ENCODE measurements around the gene AKAP6.

The AKAP6 gene

GRCh38 chr14:32495435-32495734 is 166.3 kb downstream of the AKAP6 start:
- in situ Hi-C loops (cut with MboI; ENCODE audit: low pct_unique_long_range_greater_than_20kb, low sequenced_read_pairs), result no loop called here

GRCh38 chr14:32497248-32497647 is 168.2 kb downstream of the AKAP6 start:
- no peak for DNase-seq
- in situ Hi-C loops (cut with MboI; ENCODE audit: low pct_unique_long_range_greater_than_20kb, low sequenced_read_pairs), result no loop called here

More at GRCh38 chr14:32495435-32495734, 166.3 kb downstream of the AKAP6 start:
- DNase-seq, result no peak

GRCh38 chr14:32507029-32507984 is 178.2 kb downstream of the AKAP6 start:
- no peak for DNase-seq
- in situ Hi-C loops (cut with MboI; ENCODE audit: low pct_unique_long_range_greater_than_20kb, low sequenced_read_pairs), result no loop called here

GRCh38 chr14:32508281-32508680 is 179.2 kb downstream of the AKAP6 start:
- in situ Hi-C loops (cut with MboI; ENCODE audit: low pct_unique_long_range_greater_than_20kb, low sequenced_read_pairs), result no loop called here

GRCh38 chr14:32509632-32510187 is 180.6 kb downstream of the AKAP6 start:
- DNase-seq, result no peak
- in situ Hi-C loops (cut with MboI; ENCODE audit: low pct_unique_long_range_greater_than_20kb, low sequenced_read_pairs), result no loop called here

More at GRCh38 chr14:32508281-32508680, 179.2 kb downstream of the AKAP6 start:
- no peak for DNase-seq

GRCh38 chr14:32510815-32511214 is 181.7 kb downstream of the AKAP6 start:
- no peak for DNase-seq
- in situ Hi-C loops (cut with MboI; ENCODE audit: low pct_unique_long_range_greater_than_20kb, low sequenced_read_pairs), result no loop called here

- no peak for DNase-seq
- in situ Hi-C loops (cut with MboI; ENCODE audit: low pct_unique_long_range_greater_than_20kb, low sequenced_read_pairs), result no loop called here
Observed at GRCh38 chr14:32512348-32512747, 183.2 kb downstream of the AKAP6 start.

GRCh38 chr14:32512813-32513212 is 183.7 kb downstream of the AKAP6 start:
- no peak for DNase-seq
- in situ Hi-C loops (cut with MboI; ENCODE audit: low pct_unique_long_range_greater_than_20kb, low sequenced_read_pairs), result no loop called here

GRCh38 chr14:32513571-32514009 is 184.5 kb downstream of the AKAP6 start:
- no peak for DNase-seq

GRCh38 chr14:32514236-32514635 is 185.1 kb downstream of the AKAP6 start:
- DNase-seq, result no peak
- in situ Hi-C loops (cut with MboI; ENCODE audit: low pct_unique_long_range_greater_than_20kb, low sequenced_read_pairs), result no loop called here

More at GRCh38 chr14:32513571-32514009, 184.5 kb downstream of the AKAP6 start:
- in situ Hi-C loops (cut with MboI; ENCODE audit: low pct_unique_long_range_greater_than_20kb, low sequenced_read_pairs), result no loop called here

- in situ Hi-C loops (cut with MboI; ENCODE audit: low pct_unique_long_range_greater_than_20kb, low sequenced_read_pairs), result no loop called here
- no peak for DNase-seq
Observed at GRCh38 chr14:32514681-32515080, 185.6 kb downstream of the AKAP6 start.

GRCh38 chr14:32524609-32525375 is 195.7 kb downstream of the AKAP6 start:
- in situ Hi-C loops (cut with MboI; ENCODE audit: low pct_unique_long_range_greater_than_20kb, low sequenced_read_pairs), result no loop called here
- DNase-seq, result no peak

- in situ Hi-C loops (cut with MboI; ENCODE audit: low pct_unique_long_range_greater_than_20kb, low sequenced_read_pairs), result no loop called here
- no peak for DNase-seq
Observed at GRCh38 chr14:32525591-32525990, 196.5 kb downstream of the AKAP6 start.

- no peak for DNase-seq
- in situ Hi-C loops (cut with MboI; ENCODE audit: low pct_unique_long_range_greater_than_20kb, low sequenced_read_pairs), result no loop called here
Observed at GRCh38 chr14:32530800-32531199, 201.7 kb downstream of the AKAP6 start.

GRCh38 chr14:32531942-32532515 is 202.9 kb downstream of the AKAP6 start:
- no peak for DNase-seq
- in situ Hi-C loops (cut with MboI; ENCODE audit: low pct_unique_long_range_greater_than_20kb, low sequenced_read_pairs), result no loop called here

GRCh38 chr14:32534145-32534544 is 205.0 kb downstream of the AKAP6 start:
- no peak for DNase-seq
- in situ Hi-C loops (cut with MboI; ENCODE audit: low pct_unique_long_range_greater_than_20kb, low sequenced_read_pairs), result no loop called here

GRCh38 chr14:32536175-32536574 is 207.1 kb downstream of the AKAP6 start:
- DNase-seq, result no peak
- in situ Hi-C loops (cut with MboI; ENCODE audit: low pct_unique_long_range_greater_than_20kb, low sequenced_read_pairs), result no loop called here

GRCh38 chr14:32537166-32537565 is 208.1 kb downstream of the AKAP6 start:
- no peak for DNase-seq
- in situ Hi-C loops (cut with MboI; ENCODE audit: low pct_unique_long_range_greater_than_20kb, low sequenced_read_pairs), result no loop called here

GRCh38 chr14:32542507-32542906 is 213.4 kb downstream of the AKAP6 start:
- in situ Hi-C loops (cut with MboI; ENCODE audit: low pct_unique_long_range_greater_than_20kb, low sequenced_read_pairs), result no loop called here
- DNase-seq, result no peak

- DNase-seq, result no peak
- in situ Hi-C loops (cut with MboI; ENCODE audit: low pct_unique_long_range_greater_than_20kb, low sequenced_read_pairs), result no loop called here
Observed at GRCh38 chr14:32545095-32545494, 216.0 kb downstream of the AKAP6 start.

Data from KBM-7 (cell line).